Tibial artery (tissue), 4 donors: ENCODE measurements around the gene CAPNS1.

ENCODE experiments used
- DNase-seq, 2 donors: peaks; one replicate each; pipeline ENCODE4 v3.0.0-alpha.2; 2019
- H3K27ac ChIP-seq, 2 donors: fragments of 200-600 bp; sonication (generic) in 1 of 2; 1 replicate in 1 of 2; 2 replicates in 1 of 2; pipeline ENCODE4 v1.5.1; 2018 to 2019; ENCODE audit warnings: mild to moderate bottlenecking in 1 of 2
- H3K27me3 ChIP-seq, 2 donors: fragments of 200-600 bp; sonication (generic) in 1 of 2; one replicate each; pipeline versions ENCODE4 v1.5.1 to v1.6.0; 2016 to 2019
- H3K36me3 ChIP-seq, 3 donors: fragments of 200-600 bp; sonication (generic) in 2 of 3; one replicate each; pipeline ENCODE4 v1.5.1; 2016 to 2019; ENCODE audit warnings: mild to moderate bottlenecking in 2 of 3
- H3K4me1 ChIP-seq, 4 donors: fragments of 200-600 bp; sonication (generic) in 2 of 4; 1 replicate in 3 of 4; 2 replicates in 1 of 4; pipeline ENCODE4 v1.5.1; 2016 to 2019
- H3K4me3 ChIP-seq, 2 donors: fragments of 200-600 bp; sonication (generic) in 1 of 2; 1 replicate in 1 of 2; 2 replicates in 1 of 2; pipeline ENCODE4 v1.5.1; 2018 to 2019; ENCODE audit warnings: mild to moderate bottlenecking in 2 of 2
- H3K9me3 ChIP-seq, 3 donors: fragments of 200-600 bp; sonication (generic) in 1 of 3; one replicate each; pipeline ENCODE4 v1.5.1; 2016 to 2019
- intact Hi-C: fragments of 100-400 bp; cut with DNase I; formaldehyde crosslinking; loops from one replicate; pipeline ENCODE4 v1.15.0; 2023; ENCODE audit warnings: low total_unique reads
- TF ChIP-seq, protein P1 (sequence below), 2 experiments: fragments of 200-600 bp in 1 of 2; fragments of 450-650 bp in 1 of 2; IDR thresholded peaks; one replicate each; pipeline ENCODE4 v1.5.1; 2017 to 2019; ENCODE audit warnings: antibody characterized with exemption in 2 of 2, mild to moderate bottlenecking in 1 of 2, moderate library complexity in 1 of 2

Gene CAPNS1

DNA sequence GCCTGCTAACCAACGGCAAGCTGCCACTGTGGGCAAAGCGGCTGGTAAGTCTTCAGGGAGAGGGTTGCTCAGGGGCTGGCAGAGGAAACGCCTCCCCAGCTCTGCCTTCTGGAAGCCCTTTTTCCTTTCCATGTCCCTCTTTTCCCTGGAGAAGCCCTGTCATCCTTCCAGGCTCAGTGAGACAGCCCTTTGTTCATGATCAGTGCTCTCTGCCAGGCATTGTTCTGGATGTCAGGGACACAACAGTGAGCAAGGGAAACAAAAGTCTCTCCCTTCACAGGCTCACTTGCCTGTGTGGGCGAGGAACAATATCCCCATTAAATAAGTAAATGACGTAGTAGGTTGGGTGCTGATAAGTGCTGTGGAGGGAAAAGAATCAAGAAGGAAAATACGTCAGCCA is 42.8 kb upstream of the CAPNS1 start:
- no peak overlapping the region for H3K4me3 ChIP-seq
- DNase-seq: no peak
- no peaks in the 10 kb centered on the region for H3K4me1 ChIP-seq

DNA sequence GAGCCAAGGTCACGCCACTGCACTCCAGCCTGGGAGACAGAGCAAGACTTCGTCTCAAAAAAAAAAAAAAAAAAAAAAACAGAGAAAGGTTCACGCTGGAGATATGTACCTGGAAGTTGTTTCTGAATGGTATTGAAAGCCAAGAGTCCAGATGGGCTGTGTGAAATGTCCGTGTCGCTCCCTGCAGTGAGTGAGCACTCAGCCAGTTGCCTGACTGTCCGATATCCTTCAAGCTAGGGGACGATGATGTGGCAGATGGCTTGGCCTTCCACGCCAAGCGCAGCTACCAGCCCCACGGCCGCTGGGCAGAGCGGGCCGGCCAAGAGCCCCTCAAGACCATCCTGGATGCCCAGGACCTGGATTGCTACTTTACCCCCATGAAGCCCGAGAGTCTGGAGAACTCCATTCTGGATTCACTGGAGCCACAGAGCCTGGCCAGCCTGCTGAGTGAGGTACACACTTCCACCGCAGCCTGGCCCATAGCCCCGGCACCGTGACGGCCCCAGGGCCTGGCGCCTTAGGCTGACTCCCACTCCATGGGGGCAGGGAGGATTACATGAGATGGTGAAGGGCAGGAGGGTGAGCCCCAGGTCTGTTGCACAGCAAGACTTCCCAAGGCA is 40.6 kb upstream of the CAPNS1 start:
- TF ChIP-seq, protein P1, sequence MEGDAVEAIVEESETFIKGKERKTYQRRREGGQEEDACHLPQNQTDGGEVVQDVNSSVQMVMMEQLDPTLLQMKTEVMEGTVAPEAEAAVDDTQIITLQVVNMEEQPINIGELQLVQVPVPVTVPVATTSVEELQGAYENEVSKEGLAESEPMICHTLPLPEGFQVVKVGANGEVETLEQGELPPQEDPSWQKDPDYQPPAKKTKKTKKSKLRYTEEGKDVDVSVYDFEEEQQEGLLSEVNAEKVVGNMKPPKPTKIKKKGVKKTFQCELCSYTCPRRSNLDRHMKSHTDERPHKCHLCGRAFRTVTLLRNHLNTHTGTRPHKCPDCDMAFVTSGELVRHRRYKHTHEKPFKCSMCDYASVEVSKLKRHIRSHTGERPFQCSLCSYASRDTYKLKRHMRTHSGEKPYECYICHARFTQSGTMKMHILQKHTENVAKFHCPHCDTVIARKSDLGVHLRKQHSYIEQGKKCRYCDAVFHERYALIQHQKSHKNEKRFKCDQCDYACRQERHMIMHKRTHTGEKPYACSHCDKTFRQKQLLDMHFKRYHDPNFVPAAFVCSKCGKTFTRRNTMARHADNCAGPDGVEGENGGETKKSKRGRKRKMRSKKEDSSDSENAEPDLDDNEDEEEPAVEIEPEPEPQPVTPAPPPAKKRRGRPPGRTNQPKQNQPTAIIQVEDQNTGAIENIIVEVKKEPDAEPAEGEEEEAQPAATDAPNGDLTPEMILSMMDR (IDR thresholded peaks at IDR 0.05): no peak
- intact Hi-C loops: no loop called here
- Histone ChIP-seq H3K36me3 (no peaks in the 10 kb centered on the region), H3K27ac (no peak overlapping the region), H3K27me3 (no peaks in the 10 kb centered on the region), H3K4me1 (no peaks in the 10 kb centered on the region), H3K4me3 (no peak overlapping the region), H3K9me3 (no peaks in the 10 kb centered on the region)
- no peak for DNase-seq

More for the DNA sequence above, 42.8 kb upstream of the CAPNS1 start:
- H3K27me3 ChIP-seq: no peaks in the 10 kb centered on the region
- intact Hi-C loops: no loop called here
- no peaks in the 10 kb centered on the region for H3K9me3 ChIP-seq
- H3K36me3 ChIP-seq: no peaks in the 10 kb centered on the region
- H3K27ac ChIP-seq: no peak overlapping the region
- TF ChIP-seq, protein P1 (IDR thresholded peaks at IDR 0.05): no peak

DNA sequence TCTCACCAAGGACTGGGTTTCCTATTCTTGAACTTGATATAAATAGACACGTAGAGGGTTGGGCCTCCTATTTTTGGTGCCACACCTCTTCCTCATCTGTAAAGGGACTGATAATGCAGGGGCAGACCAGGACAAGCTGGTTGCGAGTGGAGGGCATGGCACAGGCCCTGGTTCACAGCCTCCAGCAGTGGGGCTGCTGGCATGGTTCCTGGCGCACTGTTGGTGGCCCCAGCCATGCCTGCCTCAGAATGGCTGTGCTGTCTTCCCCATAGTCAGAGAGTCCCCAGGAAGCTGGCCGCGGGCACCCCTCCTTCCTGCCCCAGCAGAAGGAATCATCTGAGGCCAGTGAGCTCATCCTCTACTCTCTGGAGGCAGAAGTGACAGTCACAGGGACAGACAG is 39.4 kb upstream of the CAPNS1 start:
- Histone ChIP-seq H3K27me3 (no peaks in the 10 kb centered on the region), H3K27ac (no peak overlapping the region), H3K4me1 (no peaks in the 10 kb centered on the region), H3K4me3 (no peak overlapping the region), H3K9me3 (no peaks in the 10 kb centered on the region), H3K36me3 (peaks cover 0 to 6% (median 0%) of the 10 kb centered on the region in 3 donors)
- intact Hi-C loops: no loop called here
- TF ChIP-seq, protein P1 (IDR thresholded peaks at IDR 0.05): no peak
- DNase-seq: no peak

DNA sequence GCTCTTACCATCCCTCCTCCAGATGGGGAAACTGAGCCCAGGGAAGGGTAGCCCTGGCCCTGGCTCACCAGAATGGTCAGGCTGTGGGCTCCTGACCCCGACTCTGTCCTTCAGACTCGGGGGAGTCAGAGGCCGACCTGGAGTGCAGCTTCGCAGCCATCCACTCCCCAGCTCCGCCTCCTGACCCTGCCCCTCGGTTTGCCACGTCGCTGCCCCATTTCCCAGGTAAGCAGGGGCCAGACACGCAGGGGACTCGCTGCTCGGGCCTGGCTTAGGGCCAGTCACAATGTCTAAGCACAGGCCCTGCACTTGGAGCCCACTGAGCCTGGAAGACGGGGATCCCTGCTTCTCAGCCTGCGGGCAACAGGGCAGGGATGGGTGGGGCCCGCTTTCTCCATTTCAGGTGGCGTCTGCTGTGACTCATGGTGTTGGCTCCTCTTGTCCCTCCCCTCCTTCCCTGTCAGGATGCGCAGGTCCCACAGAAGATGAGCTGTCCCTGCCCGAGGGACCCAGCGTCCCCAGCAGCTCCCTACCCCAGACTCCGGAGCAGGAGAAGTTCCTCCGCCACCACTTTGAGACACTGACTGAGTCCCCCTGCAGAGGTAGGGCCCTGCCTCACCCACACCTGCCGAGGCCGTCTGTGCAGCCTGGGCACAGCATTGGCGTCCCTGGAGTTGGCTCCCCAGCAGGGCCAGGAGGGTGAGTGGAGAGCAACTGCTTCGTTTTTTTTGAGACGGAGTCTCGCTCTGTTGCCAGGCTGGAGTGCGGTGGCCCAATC is 38.1 kb upstream of the CAPNS1 start:
- no peaks in the 10 kb centered on the region for H3K27me3 ChIP-seq
- no peaks in the 10 kb centered on the region for H3K9me3 ChIP-seq
- no peak overlapping the region for H3K4me3 ChIP-seq
- H3K4me1 ChIP-seq: no peaks in the 10 kb centered on the region
- peaks cover 0 to 19% (median 0%) of the 10 kb centered on the region in 3 donors for H3K36me3 ChIP-seq
- no peak overlapping the region for H3K27ac ChIP-seq
- TF ChIP-seq, protein P1 (IDR thresholded peaks at IDR 0.05): no peak
- no peak for DNase-seq
- intact Hi-C loops: no loop called here

DNA sequence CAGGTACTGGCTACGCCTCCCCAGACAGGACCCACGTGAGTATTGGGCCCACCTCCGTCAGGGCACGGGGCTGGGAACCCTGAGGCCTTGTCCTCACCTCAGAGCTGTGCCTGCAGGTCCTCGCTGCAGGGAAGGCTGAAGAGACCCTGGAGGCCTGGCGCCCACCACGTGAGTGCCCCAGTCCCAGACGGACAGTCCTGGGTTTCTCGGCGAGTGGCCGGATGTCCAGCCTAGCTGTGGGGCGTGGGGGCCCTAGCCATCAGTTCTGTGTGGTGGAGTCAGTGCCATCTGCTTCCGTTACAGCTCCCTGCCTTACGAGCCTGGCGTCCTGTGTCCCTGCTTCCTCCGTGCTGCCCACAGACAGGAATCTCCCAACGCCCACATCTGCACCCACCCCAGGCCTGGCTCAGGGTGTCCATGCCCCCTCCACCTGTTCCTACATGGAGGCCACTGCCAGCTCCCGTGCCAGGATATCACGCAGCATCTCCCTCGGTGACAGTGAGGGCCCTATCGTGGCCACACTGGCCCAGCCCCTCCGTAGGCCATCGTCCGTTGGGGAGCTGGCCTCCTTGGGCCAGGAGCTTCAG is 36.7 kb upstream of the CAPNS1 start:
- no peaks in the 10 kb centered on the region for H3K27me3 ChIP-seq
- TF ChIP-seq, protein P1 (IDR thresholded peaks at IDR 0.05): no peak
- no peak overlapping the region for H3K27ac ChIP-seq
- no peaks in the 10 kb centered on the region for H3K9me3 ChIP-seq
- peaks cover 0 to 32% (median 3%) of the 10 kb centered on the region in 3 donors for H3K36me3 ChIP-seq
- no peaks in the 10 kb centered on the region for H3K4me1 ChIP-seq
- no peak overlapping the region for H3K4me3 ChIP-seq
- intact Hi-C loops: no loop called here
- no peak for DNase-seq
